Heart left ventricle (tissue), 13 donors: ENCODE measurements around the gene HELZ.

Source experiments
- POLR2A ChIP-seq, 2 donors: fragments of 450-650 bp; IDR thresholded peaks; one replicate each; pipeline ENCODE4 v1.6.1; 2017; ENCODE audit warnings: antibody characterized with exemption in 2 of 2, mild to moderate bottlenecking in 2 of 2, moderate library complexity in 2 of 2
- TF ChIP-seq, protein P1 (sequence below), 12 donors: fragments of 200-600 bp; sonication (generic) in 4 of 12; IDR thresholded peaks; one replicate each; pipeline versions ENCODE4 v1.5.0 to v1.8.0; 2018 to 2022; ENCODE audit warnings: antibody characterized with exemption in 12 of 12, mild to moderate bottlenecking in 5 of 12
- donor health status: ischemic (EF 13 %, LVEDD 7.1; RV severe dilation, severe dysfunction).
- donor health status: DM: no; HTN: yes; CAD: no.
- donor health status: DM: no; HTN: no; CAD: no.
- donor health status: ischemic (EF 25% LVEDD 6.9; RV normal size, moderate dysfunction).
- donor health status: ischemic (EF 25% LVEDD 5.7; RV mildly dilated, moderate dysfunction).
- donor health status: ischemic (EF 35%, LVEDD 5.7; RV mildly dilated, moderate dysfunction).
- donor health status: nonischemic (EF 11% LVEDD 7.7; RV severe dilation, severe dysfunction).
- donor health status: DM: yes; HTN: yes; CAD: no.
- donor health status: PGD.
- donor health status: ischemic (EF 29% LVEDD 5.4; RV normal size, mild dysfunction).
- donor health status: nonischemic (EF 23%, LVEDD 6.1; RV moderate dilation, normal function).

DNA sequence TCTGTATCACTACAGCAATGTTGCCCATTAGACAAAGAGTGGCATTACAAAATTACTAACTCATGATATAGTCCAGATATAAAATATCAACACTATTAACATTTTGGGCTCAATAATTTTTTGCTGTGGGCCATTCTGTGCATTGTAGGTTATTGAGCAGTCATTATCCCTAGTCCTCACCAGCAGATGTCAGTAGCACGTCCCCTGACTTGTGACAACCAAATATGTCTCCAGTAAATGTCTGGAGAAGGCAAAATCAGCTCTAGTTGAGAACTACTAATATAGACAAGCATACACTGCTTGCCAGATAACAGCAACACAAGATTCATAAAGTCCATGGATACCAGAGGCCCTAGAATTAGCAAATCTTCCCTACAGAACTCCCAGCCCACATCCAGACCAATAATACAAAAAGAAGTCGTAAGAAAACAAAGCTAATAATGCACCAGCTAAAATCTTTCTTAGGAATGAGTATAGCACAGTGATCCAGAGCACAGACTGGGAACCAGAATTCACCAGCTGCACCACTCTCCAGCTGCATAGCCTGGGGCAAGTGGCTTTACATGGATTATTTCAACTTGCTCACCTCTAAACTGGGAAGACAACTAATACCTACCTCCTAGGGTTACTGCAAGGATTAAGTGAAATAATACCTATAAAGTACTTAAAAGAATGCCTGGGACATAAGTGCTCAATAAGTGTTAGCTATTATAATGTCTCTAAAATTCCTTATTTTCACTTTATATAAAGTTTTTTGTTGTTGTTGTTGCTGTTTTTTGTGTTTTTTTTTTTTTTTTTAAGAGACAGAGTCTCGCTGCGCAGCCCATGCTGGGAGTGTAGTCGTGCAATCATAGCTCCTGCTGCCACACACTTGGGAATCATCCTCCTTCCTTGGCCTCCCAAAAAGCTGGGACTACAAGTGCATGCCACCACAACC is 23.7 kb downstream of the HELZ start:
- TF ChIP-seq, protein P1, sequence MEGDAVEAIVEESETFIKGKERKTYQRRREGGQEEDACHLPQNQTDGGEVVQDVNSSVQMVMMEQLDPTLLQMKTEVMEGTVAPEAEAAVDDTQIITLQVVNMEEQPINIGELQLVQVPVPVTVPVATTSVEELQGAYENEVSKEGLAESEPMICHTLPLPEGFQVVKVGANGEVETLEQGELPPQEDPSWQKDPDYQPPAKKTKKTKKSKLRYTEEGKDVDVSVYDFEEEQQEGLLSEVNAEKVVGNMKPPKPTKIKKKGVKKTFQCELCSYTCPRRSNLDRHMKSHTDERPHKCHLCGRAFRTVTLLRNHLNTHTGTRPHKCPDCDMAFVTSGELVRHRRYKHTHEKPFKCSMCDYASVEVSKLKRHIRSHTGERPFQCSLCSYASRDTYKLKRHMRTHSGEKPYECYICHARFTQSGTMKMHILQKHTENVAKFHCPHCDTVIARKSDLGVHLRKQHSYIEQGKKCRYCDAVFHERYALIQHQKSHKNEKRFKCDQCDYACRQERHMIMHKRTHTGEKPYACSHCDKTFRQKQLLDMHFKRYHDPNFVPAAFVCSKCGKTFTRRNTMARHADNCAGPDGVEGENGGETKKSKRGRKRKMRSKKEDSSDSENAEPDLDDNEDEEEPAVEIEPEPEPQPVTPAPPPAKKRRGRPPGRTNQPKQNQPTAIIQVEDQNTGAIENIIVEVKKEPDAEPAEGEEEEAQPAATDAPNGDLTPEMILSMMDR (IDR thresholded peaks at IDR 0.05): peak; percentile 10 to 78 (median 53)
- TF ChIP-seq POLR2A (IDR thresholded peaks at IDR 0.05): no peak
